Stimulated activated CD4-positive, alpha-beta T cell treated with anti-CD3 and anti-CD28 coated beads, Interleukin-2, amount 100 ng/mL, for 4 hours (primary cell): ENCODE results near the gene ARID1B.
"Not testable (repeated sequence)": the region's sequence is repeated elsewhere in the genome, so short reads cannot be mapped to it uniquely, and the experiment has no call there.

Source experiments
- DNase-seq: peaks from one replicate; pipeline ENCODE4 v3.0.0-alpha.2; 2020; ENCODE audit warnings: low read depth

The ARID1B gene

GRCh38 chr6:156940221-156940620 lies 163.0 kb downstream of the ARID1B start:
- no peak for DNase-seq

DNA sequence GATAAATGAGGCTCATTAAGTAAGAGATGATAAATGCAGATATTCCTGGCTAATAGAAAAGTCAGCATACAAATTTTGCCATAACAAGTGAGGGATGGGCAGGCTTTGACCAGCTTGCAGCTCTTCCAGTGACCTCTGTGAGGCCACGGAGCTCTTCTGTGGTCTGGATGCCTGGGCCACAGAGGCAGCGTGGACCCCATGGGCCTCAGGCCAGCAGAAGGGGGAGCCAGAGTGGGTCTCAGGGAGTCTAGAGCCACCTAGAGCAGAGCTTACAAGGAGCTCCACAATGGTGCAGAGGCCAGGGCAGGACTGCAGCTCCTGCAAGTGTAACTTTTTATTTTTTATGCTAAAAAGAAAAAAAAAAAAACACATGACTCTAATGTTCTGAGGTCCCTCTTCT lies 165.1 kb downstream of the ARID1B start:
- no peak for DNase-seq

- DNase-seq = no peak
Observed at GRCh38 chr6:156943166-156943565, 166.0 kb downstream of the ARID1B start.

DNA sequence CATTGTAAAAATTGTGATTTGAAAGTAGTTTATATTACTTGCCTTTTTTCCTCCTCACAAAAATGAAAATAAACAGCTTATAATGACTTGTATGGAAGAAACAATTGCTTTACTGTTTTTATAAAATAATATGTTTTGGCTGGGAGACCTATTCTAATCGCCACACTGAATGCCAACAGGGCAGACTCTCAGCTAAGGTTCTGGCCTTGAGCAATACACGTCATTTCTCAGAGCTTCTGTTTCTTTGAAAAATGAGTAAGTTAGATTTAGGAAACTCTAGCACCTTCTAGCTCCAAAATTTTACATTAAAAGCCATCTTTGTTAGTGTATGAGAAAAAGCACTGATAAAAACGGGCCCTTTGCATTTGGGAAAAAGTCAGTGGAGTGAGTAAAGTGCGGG lies 166.6 kb downstream of the ARID1B start:
- DNase-seq = no peak

GRCh38 chr6:156944412-156944811 lies 167.2 kb downstream of the ARID1B start:
- no peak for DNase-seq

DNA sequence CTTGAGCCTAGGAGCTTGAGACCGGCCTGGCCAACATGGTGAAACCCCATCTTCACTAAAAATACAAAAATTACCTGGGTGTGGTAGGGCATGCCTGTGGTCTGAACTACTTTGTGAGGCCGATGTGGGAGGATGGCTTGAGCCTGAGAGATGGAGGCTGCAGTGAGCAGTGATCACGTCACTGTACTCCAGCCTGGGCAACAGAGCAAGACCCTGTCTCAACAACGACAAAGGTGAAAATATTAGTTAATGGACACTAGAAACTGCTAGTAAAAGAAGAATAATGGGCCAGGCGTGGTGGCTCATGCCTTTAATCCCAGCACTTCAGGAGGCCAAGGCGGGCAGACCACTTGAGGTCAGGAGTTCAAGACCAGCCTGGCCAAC lies 168.6 kb downstream of the ARID1B start:
- DNase-seq = not testable (repeated sequence)

DNA sequence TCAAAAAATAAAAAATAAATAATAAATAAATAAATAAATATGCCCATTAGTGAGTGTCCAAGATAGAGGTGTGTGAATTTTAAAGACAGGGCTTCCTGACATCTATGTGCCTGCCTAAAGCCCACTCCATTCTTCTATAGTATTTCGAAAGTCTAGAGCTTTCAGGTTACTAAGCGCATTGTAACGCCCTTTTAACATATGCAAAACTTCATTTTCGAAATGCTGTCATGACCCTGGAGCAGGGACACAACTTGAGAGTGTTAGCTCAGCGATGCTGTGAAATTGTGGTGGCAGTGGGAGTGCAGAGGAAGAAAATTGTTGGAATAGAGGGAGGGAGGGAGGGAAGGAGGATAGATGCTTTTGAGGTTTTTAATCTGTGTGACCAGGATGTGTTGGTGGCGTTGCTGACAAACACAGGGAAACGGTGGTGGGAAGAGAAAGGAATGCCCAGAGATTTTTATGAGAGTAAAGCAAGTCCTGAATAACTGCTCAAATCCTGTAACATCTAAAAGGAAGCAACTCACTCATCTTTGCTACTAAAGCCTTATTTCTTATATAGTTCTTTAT lies 169.3 kb downstream of the ARID1B start:
- DNase-seq = no peak

DNA sequence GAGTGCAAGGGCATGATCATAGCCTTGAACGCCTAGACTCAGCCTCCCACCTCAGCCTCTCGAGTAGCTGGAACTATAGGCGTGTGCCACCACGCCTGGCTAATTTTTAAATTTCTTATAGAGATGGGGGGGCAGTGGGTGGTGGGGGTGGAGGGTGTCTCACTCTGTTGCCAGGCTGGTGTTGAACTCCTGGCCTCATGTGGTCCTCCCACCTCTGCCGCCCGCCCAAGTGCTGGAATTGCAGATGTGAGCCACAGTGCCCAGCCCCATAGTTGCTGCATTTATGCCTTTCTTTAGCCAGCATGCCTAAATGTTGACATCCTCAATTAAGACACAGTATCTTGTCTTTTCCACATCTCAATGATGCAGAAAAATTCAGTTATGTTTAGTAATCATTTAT lies 171.1 kb downstream of the ARID1B start:
- no peak for DNase-seq

DNA sequence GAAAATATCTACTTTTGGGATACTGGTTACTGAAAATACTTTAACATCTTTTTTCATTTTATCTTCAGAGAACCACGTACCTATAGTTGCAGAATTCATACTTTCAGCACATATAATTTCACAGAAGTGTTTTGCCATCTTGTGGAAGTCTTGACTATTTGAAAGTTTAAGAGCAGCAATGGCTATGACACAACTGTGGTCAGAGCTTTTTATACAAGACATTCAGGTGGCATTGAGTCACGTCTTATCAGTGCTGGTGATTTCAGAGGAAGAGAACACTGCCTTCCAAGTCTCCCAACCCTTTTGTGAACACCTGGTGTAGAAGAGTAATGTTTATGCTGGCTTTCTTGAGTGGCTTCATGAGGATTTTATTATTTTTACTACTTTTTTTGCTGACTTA lies 171.6 kb downstream of the ARID1B start:
- DNase-seq = no peak

GRCh38 chr6:156949376-156949775 lies 172.2 kb downstream of the ARID1B start:
- DNase-seq = no peak

DNA sequence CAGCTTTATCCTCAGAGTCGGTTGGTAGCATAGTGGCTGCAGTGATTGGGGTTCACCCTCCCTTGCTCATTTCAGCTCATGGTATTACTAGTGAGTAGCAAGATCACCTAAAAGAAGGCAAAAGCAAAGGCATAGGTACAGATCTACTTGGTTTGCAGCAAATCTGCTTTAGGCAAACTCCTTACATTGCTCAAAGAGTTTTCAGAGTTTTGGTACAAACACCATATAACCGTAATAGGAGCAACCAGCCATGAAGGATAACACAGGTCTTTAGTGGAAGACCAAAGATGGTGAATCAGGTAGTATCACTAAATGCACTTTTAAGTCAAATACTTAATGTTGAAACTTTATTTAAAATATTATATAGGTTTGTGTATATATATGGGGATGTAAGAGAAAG lies 172.9 kb downstream of the ARID1B start:
- DNase-seq = no peak

- no peak for DNase-seq
Observed at GRCh38 chr6:156950531-156950930, 173.4 kb downstream of the ARID1B start.

DNA sequence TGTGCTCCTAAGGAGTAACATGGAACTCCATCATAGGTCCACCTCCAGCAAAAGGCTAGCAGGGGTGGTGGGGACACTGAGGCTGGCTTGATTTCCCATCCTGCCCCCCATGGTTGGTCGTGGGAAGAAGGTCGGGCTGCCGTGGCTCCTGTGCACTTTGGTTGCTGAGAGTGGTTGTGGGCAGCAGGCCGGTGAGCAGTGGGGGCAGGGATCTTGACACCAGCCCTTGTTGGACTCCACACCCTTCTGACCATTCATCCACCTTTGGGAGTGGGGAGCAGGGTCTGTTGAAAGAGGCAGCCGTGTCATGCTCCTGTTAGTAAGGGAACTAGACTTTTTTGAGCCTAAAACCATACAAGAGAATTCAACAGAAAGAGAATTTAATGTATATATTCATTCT lies 175.2 kb downstream of the ARID1B start:
- no peak for DNase-seq

DNA sequence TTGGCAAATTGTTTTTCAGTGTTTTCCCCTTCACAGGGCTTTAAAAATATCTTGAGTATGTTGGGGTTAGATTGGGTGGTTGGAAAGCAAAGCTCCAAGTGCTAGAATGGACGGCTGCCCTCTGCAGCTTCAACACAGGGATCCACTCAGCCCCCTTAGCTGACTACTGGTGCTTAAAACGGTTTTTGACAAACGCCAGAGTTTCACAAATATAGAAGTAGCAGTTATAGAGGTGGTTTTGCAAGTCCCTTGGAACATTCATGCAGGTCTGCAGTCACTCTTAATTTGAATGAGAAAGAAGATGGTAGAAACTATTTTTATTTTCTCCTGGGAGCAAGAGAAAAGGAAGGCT lies 175.9 kb downstream of the ARID1B start:
- no peak for DNase-seq

DNA sequence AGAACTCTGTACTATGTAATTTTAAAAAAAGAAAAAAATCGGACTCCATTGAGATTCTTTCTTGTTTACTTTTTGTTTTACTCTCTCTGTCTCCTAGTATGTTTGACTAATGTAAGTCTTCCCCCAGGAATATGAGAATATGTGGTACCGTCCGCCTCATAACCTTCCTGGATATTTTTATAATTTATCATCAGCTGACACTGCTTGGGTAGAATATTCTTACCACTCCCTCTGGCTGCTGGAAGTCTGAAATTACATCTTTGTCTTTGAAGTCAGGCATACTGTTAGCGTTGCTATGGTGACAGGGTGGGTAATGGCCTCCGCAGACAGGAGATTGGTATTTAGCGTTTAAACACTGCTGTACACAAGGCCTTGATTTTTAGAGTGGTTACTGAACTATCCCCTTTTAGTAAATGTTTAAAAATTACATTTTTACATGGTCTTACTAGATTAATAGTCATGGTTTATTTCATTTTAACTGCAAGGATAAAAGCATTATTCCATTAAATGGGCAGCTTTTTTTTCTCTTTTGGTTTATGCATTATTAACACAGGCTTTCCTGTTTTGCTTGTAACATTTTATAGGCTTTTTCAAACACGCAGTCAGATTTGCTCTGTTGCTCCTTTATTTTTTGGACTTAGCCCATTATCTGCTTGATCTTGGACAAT lies 176.4 kb downstream of the ARID1B start:
- DNase-seq = peak; percentile 10

- DNase-seq = no peak
Observed at GRCh38 chr6:156954191-156954590, 177.0 kb downstream of the ARID1B start.

GRCh38 chr6:156954816-156955215 lies 177.6 kb downstream of the ARID1B start:
- no peak for DNase-seq

GRCh38 chr6:156955494-156956183 lies 178.5 kb downstream of the ARID1B start:
- DNase-seq = no peak

DNA sequence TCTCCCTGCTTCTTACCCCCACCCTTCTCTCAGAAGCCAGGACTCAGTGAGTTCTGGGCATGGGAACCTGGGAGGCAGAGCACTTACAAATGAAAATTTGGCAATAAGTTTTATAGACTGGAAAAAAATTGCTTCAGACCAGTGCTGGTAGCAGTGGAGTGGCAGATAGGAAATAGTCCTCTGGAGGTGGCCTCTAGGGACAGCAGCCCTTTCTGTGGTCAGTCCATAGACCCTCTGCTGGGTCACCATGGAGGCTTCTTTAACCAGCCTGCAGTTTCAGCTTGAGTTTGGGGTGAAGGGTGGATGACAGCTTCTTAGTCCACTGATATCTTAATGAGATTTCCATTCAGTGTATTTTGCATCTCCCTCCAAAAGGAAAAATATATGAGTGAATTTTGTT lies 179.1 kb downstream of the ARID1B start:
- DNase-seq = no peak

DNA sequence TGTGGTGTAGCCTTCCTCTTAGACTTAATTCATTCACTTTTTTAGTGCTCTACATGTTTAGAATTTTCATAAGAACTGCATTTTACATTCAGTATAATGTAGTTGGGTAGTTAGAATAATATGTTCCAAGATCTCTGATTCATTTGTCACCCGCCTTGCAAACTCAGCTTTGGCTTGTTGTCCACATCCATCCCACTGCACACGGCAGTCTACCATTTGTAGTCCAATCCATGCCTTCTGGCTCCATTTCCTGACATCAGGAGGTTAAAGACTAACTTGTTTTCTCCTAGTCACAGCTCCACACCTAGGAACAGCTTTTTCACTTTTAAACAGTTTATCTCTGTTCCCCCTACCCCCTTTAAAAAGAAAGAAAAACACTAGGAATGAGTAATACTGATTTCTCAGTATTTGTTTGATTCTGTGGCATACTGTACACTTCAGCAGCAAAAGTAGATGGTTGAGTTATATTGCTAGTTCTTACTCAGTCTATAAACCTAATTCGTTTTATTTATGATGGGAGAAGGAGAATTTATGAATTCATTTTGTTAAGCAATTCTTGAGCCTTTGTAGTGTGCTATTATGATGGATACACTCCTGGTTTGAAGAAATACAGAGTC lies 180.9 kb downstream of the ARID1B start:
- no peak for DNase-seq

- DNase-seq = no peak
Observed at GRCh38 chr6:156960525-156960924, 183.3 kb downstream of the ARID1B start.

DNA sequence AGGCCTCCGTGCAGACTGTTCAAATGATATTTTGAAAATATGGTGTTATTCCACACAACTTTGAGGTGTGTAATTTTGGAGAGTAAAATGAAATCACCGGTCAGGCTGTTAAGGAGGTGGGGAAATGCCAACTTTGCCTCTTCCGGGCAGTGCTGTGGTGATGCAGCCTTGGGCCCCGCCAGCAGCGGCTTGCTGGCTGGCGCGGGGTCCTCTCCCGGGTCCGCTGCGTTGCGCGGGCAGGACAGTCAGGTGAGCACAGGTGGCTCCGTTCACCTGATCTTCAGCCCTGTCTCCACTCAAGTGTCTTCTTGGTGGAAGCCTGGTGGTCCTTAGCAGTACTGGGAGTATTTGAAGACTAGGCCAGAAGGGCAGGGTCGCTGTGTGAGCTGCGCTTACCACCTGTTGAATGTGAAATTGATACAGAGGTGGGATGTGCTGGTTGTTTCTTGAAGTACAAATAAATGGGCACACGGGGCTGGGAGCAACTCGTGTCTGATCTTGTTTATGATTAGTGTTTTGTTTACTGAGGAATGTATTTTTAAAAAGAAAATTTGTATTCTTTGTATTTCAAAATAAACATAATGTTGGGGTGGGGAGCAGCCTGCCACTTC lies 184.2 kb downstream of the ARID1B start:
- DNase-seq = no peak
